Hepatocyte (in vitro differentiated cells): ENCODE data around the gene NMNAT3.

Experiments used
- EZH2 ChIP-seq: fragments of 200-600 bp; sonication (generic); IDR thresholded peaks from 2 replicates; pipeline ENCODE4 v1.6.1; 2016; ENCODE audit warnings: antibody characterized with exemption, mild to moderate bottlenecking, borderline replicate concordance
- EZH2phosphoT487 ChIP-seq: fragments of 200-600 bp; sonication (generic); IDR thresholded peaks from one replicate; pipeline ENCODE4 v1.6.1; 2018; ENCODE audit warnings: antibody characterized with exemption, mild to moderate bottlenecking, low read depth, moderate library complexity; ENCODE audit not compliant: unreplicated experiment, severe bottlenecking
- TF ChIP-seq, protein P1 (sequence below): fragments of 200-600 bp; sonication (generic); IDR thresholded peaks from 2 replicates; pipeline ENCODE4 v1.5.1; 2016; ENCODE audit warnings: antibody characterized with exemption, mild to moderate bottlenecking; ENCODE audit not compliant: poor library complexity

DNA sequence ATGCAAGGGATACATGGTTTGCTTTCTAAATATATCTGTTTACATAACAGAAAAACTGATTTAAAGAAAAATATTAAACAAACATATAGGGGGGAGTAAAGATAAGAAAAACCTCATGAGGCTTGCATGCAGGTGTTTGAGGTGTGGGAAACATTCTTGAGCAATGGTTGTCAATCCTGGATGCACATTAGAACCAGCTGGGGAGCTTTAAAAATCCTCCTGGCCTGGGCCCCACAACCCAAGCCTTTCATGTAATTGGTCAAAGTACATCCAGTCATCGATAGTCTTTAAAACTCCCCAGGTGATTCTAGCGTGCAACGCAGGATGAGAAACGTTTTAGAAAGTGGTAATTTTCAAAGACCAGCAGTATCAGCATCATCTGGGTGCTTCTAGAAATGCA, 18.3 kb downstream of the NMNAT3 start:
- TF ChIP-seq EZH2 (no peak), EZH2phosphoT487 (no peak)
- TF ChIP-seq, protein P1, sequence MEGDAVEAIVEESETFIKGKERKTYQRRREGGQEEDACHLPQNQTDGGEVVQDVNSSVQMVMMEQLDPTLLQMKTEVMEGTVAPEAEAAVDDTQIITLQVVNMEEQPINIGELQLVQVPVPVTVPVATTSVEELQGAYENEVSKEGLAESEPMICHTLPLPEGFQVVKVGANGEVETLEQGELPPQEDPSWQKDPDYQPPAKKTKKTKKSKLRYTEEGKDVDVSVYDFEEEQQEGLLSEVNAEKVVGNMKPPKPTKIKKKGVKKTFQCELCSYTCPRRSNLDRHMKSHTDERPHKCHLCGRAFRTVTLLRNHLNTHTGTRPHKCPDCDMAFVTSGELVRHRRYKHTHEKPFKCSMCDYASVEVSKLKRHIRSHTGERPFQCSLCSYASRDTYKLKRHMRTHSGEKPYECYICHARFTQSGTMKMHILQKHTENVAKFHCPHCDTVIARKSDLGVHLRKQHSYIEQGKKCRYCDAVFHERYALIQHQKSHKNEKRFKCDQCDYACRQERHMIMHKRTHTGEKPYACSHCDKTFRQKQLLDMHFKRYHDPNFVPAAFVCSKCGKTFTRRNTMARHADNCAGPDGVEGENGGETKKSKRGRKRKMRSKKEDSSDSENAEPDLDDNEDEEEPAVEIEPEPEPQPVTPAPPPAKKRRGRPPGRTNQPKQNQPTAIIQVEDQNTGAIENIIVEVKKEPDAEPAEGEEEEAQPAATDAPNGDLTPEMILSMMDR = no peak
